HCT116 (cell line): ENCODE measurements around the gene KAZN. TPM values are rescaled to one million over a fixed set of nuclear protein-coding genes. Genes with fewer than 3 reads are reported as not detected.

Experiments
- ATAC-seq: fragments of 200-7000 bp; cut with Tn5 transposase; 2 replicates; pipeline ENCODE4 v1.9.1; 2020; ENCODE audit warnings: mild to moderate bottlenecking, moderate library complexity
- BruUV-seq: library from RNA; stranded (reverse); fragments of 400-500 nt; replicated peaks from 2 replicates; lab custom pipeline; 2021; lab: Mats Ljungman, UMichigan
- CTCF ChIA-PET: fragments of 300-600 bp; sonication (Branson Sonifier 250); formaldehyde crosslinking; loops from one replicate; lab custom pipeline; 2021; ENCODE audit warnings: antibody characterized with exemption; lab: Charles Lee
- POLR2A ChIA-PET: fragments of 300-600, 350-600 bp; sonication (Branson Sonifier 250); formaldehyde crosslinking; loops from one replicate; lab custom pipeline; 2021; ENCODE audit warnings: antibody characterized with exemption; lab: Charles Lee
- RAD21 ChIA-PET, 2 experiments: fragments of 300-600 bp; sonication (Branson Sonifier 250); formaldehyde crosslinking; loops; one replicate each; lab custom pipeline; 2023; ENCODE audit warnings: low total read pairs in 2 of 2; ENCODE audit not compliant: uncharacterized antibody in 2 of 2, unreplicated experiment in 2 of 2, low non-redundant PET in 1 of 2; lab: Charles Lee
- DNase-seq: peaks from one replicate; pipeline ENCODE4 v3.0.0-alpha.2; 2010; ENCODE audit warnings: low read depth, low spot score
- H2AFZ ChIP-seq: fragments of 200-600 bp; shearing (Covaris generic), sonication (generic); 2 replicates; pipeline ENCODE4 v1.6.1; 2017; ENCODE audit warnings: low read depth, mixed run types, mixed read lengths, antibody characterized with exemption, low read length; ENCODE audit not compliant: poor library complexity, severe bottlenecking
- H3K27ac ChIP-seq: 2 replicates; pipeline ENCODE4 v1.5.1; 2012; ENCODE audit warnings: low read depth, low read length
- H3K27me3 ChIP-seq: fragments of 200-600 bp; sonication (generic); 2 replicates; pipeline ENCODE4 v1.6.1; 2016; ENCODE audit warnings: mixed run types, low read length, mixed read lengths; ENCODE audit not compliant: insufficient read depth
- H3K36me3 ChIP-seq, 2 experiments: fragments of 200-500 bp in 1 of 2; fragments of 200-600 bp in 1 of 2; sonication (Bioruptor generic) in 1 of 2; sonication (generic) in 1 of 2; 2 replicates each; pipeline versions ENCODE4 v1.5.1 to v1.6.1; 2014 to 2016; ENCODE audit warnings: low read length in 2 of 2, inconsistent platforms in 1 of 2, mixed read lengths in 1 of 2, mixed run types in 1 of 2; ENCODE audit not compliant: insufficient read depth in 2 of 2, control insufficient read depth in 1 of 2
- H3K4me1 ChIP-seq, 2 experiments: fragments of 200-600 bp in 1 of 2; sonication (generic) in 1 of 2; 2 replicates each; pipeline versions ENCODE4 v1.5.1 to v1.6.1; 2012 to 2017; ENCODE audit warnings: low read length in 2 of 2, inconsistent platforms in 1 of 2, mild to moderate bottlenecking in 1 of 2, mixed read lengths in 1 of 2, mixed run types in 1 of 2, moderate library complexity in 1 of 2; ENCODE audit not compliant: insufficient read depth in 2 of 2, control insufficient read depth in 1 of 2
- H3K4me2 ChIP-seq: fragments of 200-600 bp; sonication (generic); 2 replicates; pipeline ENCODE4 v1.6.1; 2017; ENCODE audit warnings: mixed run types, low read length, mixed read lengths
- H3K4me3 ChIP-seq, 2 experiments: fragments of 200-600 bp in 1 of 2; sonication (generic) in 1 of 2; replicated peaks in 1 of 2; 2 replicates each; pipeline ENCODE4 v1.5.1; 2011 to 2016; ENCODE audit warnings: low read length in 2 of 2, control low read depth in 1 of 2, low read depth in 1 of 2, mild to moderate bottlenecking in 1 of 2, mixed read lengths in 1 of 2, mixed run types in 1 of 2
- H3K79me2 ChIP-seq: fragments of 200-600 bp; sonication (generic); 2 replicates; pipeline ENCODE4 v1.6.1; 2017; ENCODE audit warnings: mild to moderate bottlenecking, mixed run types, low read length, moderate library complexity, mixed read lengths; ENCODE audit not compliant: insufficient read depth
- H3K9ac ChIP-seq: fragments of 200-600 bp; sonication (generic); 2 replicates; pipeline ENCODE4 v1.6.1; 2016; ENCODE audit warnings: low read length, mixed read lengths
- H3K9me2 ChIP-seq: fragments of 200-600 bp; sonication (generic), shearing (Covaris generic); 2 replicates; pipeline ENCODE4 v1.6.1; 2017; ENCODE audit warnings: mixed run types, mild to moderate bottlenecking, moderate library complexity; ENCODE audit not compliant: insufficient read depth
- H3K9me3 ChIP-seq, 2 experiments: fragments of 200-500 bp in 1 of 2; fragments of 200-600 bp in 1 of 2; sonication (Bioruptor generic) in 1 of 2; sonication (generic) in 1 of 2; 2 replicates each; pipeline ENCODE4 v1.6.1; 2014 to 2017; ENCODE audit warnings: low read length in 2 of 2, mixed read lengths in 2 of 2, inconsistent platforms in 1 of 2, low read depth in 1 of 2, mild to moderate bottlenecking in 1 of 2, mixed run types in 1 of 2, moderate library complexity in 1 of 2; ENCODE audit not compliant: control insufficient read depth in 1 of 2, insufficient read depth in 1 of 2
- H4K20me1 ChIP-seq: fragments of 200-600 bp; sonication (generic), shearing (Covaris generic); 2 replicates; pipeline ENCODE4 v1.6.1; 2017; ENCODE audit warnings: mixed run types, mild to moderate bottlenecking, moderate library complexity; ENCODE audit not compliant: insufficient read depth
- CBX3 ChIP-seq: IDR thresholded peaks from 2 replicates; pipeline ENCODE4 v1.6.1; 2012; ENCODE audit warnings: low read depth
- CEBPB ChIP-seq: IDR thresholded peaks from 2 replicates; pipeline ENCODE4 v1.6.1; 2012; ENCODE audit warnings: low read depth
- ELF1 ChIP-seq: IDR thresholded peaks from 2 replicates; pipeline ENCODE4 v1.6.1; 2012; ENCODE audit warnings: low read depth, borderline replicate concordance
- EZH2 ChIP-seq: fragments of 200-600 bp; sonication (generic); IDR thresholded peaks from 2 replicates; pipeline ENCODE4 v1.6.1; 2017; ENCODE audit warnings: antibody characterized with exemption, mixed run types
- EZH2phosphoT487 ChIP-seq: fragments of 200-600 bp; IDR thresholded peaks from 2 replicates; pipeline ENCODE4 v1.6.1; 2018; ENCODE audit warnings: antibody characterized with exemption, borderline replicate concordance
- FOSL1 ChIP-seq: IDR thresholded peaks from 2 replicates; pipeline ENCODE4 v1.6.1; 2012; ENCODE audit warnings: low read depth
- JUND ChIP-seq: IDR thresholded peaks from 2 replicates; pipeline ENCODE4 v1.6.1; 2012
- POLR2A ChIP-seq: IDR thresholded peaks from 2 replicates; pipeline ENCODE4 v1.7.0; 2011; ENCODE audit warnings: borderline replicate concordance; ENCODE audit not compliant: insufficient read depth, insufficient read length; ENCODE audit errors: extremely low read depth
- POLR2AphosphoS5 ChIP-seq: IDR thresholded peaks from 2 replicates; pipeline ENCODE4 v1.6.1; 2011; ENCODE audit warnings: mild to moderate bottlenecking, low read depth, low read length, moderate library complexity
- RAD21 ChIP-seq: IDR thresholded peaks from 2 replicates; pipeline ENCODE4 v1.6.1; 2012; ENCODE audit warnings: low read depth, mild to moderate bottlenecking
- SIN3A ChIP-seq: IDR thresholded peaks from 2 replicates; pipeline ENCODE4 v1.6.1; 2012; ENCODE audit warnings: low read depth
- SRF ChIP-seq: IDR thresholded peaks from 2 replicates; pipeline ENCODE4 v1.6.1; 2012; ENCODE audit warnings: low read depth
- TCF7L2 ChIP-seq: IDR thresholded peaks from 2 replicates; pipeline ENCODE4 v1.7.0; 2011; ENCODE audit warnings: borderline replicate concordance, inconsistent platforms; ENCODE audit not compliant: insufficient read depth, insufficient read length; ENCODE audit errors: extremely low read depth
- ZNF274 ChIP-seq: fragments of 200-500 bp; sonication (Bioruptor generic); IDR thresholded peaks from 2 replicates; pipeline ENCODE4 v1.6.1; 2014; ENCODE audit warnings: mild to moderate bottlenecking, low read depth, low read length, inconsistent platforms
- intact Hi-C: fragments of 100-400 bp; cut with micrococcal nuclease; formaldehyde crosslinking; loops from 2 replicates; pipeline ENCODE4 v1.10.0; 2022
- total RNA-seq: library from RNA; stranded (reverse); gene quantifications from one replicate; pipeline ENCODE4 v1.2.1, GENCODE V29; 2021; ENCODE audit not compliant: unreplicated experiment
- TF ChIP-seq, protein P1 (sequence below): IDR thresholded peaks from 2 replicates; pipeline ENCODE4 v1.6.1; 2012
- TF ChIP-seq, protein P2 (sequence below): IDR thresholded peaks from 2 replicates; pipeline ENCODE4 v1.6.1; 2012; ENCODE audit warnings: low read depth
- TF ChIP-seq, protein P3 (sequence below): IDR thresholded peaks from 2 replicates; pipeline ENCODE4 v1.6.1; 2012
- TF ChIP-seq, protein P4 (sequence below), 3 experiments: fragments of 200-600 bp in 1 of 3; sonication (generic) in 1 of 3; IDR thresholded peaks in 2 of 3; conservative IDR thresholded peaks in 1 of 3; 2 replicates each; pipeline ENCODE4 v1.5.1; 2012 to 2017; ENCODE audit warnings: low read depth in 2 of 3, low read length in 2 of 3, antibody characterized with exemption in 1 of 3, borderline replicate concordance in 1 of 3, control low read depth in 1 of 3, mild to moderate bottlenecking in 1 of 3, mixed read lengths in 1 of 3, mixed run types in 1 of 3, moderate library complexity in 1 of 3; ENCODE audit not compliant: insufficient read depth in 1 of 3

The KAZN gene
- total RNA-seq, 1 experiment from 2014 or later, result 13.4 TPM

DNA sequence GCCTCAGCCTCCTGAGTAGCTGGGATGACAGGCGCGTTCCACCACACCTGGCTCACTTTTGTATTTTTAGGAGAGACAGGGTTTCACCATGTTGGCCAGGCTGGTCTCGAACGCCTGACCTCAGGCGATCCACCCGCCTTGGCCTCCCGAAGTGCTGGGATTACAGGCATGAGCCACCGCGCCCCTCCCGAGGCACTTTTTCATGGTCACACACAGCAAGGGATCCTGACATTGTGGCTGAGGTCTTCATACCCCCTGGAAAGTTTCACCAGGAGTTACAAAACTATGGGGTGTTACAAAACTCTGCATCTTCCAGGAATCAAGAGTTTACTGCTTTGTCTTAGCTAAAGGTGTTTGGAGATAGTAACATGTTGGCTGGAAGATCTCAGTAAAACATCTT, 320.8 kb downstream of the KAZN start (continued):
- no peak for TF ChIP-seq ZNF274
- TF ChIP-seq EZH2, result no peak
- no peak for TF ChIP-seq EZH2phosphoT487
- TF ChIP-seq, all 23 proteins: peak for 0

DNA sequence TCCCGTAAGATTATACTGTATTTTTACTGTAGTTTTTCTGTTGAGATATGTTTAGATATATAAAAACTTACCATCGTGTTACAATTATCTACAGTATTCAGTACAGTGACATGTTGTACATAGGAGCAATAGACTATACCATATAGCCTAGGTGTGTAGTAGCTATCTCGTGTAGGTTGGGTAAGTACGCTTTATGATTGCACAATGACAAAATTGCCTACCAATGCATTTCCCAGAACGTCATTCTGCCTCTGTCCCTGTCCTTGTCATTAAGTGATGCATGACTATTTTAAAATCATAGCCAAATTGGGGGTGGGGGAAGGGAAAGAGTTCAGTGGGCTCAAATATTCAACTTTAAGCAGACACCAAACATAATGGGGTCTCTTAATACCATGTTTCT, 321.3 kb downstream of the KAZN start:
- Histone ChIP-seq H3K4me2 (no peak overlapping the region), H3K27ac (no peak overlapping the region), H2AFZ (no peak overlapping the region), H3K4me1 (peaks cover 0 to 12% of the 10 kb centered on the region in 2 experiments; a peak in 2 of 4 replicates), H3K9ac (no peak overlapping the region), H3K79me2 (0 out of 2 replicates have a peak, but pooled peaks cover 1% of the 10 kb centered on the region), H3K4me3 (no peak overlapping the region)
- DNase-seq, result no peak
- ChIA-PET CTCF (no interaction called here), RAD21 (no interaction called here), POLR2A (no interaction called here)
- intact Hi-C loops, result no loop called here
- TF ChIP-seq CEBPB, result no peak
- TF ChIP-seq, protein P1, sequence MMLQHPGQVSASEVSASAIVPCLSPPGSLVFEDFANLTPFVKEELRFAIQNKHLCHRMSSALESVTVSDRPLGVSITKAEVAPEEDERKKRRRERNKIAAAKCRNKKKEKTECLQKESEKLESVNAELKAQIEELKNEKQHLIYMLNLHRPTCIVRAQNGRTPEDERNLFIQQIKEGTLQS, result no peak
- TF ChIP-seq POLR2AphosphoS5, result no peak
- TF ChIP-seq, protein P2, sequence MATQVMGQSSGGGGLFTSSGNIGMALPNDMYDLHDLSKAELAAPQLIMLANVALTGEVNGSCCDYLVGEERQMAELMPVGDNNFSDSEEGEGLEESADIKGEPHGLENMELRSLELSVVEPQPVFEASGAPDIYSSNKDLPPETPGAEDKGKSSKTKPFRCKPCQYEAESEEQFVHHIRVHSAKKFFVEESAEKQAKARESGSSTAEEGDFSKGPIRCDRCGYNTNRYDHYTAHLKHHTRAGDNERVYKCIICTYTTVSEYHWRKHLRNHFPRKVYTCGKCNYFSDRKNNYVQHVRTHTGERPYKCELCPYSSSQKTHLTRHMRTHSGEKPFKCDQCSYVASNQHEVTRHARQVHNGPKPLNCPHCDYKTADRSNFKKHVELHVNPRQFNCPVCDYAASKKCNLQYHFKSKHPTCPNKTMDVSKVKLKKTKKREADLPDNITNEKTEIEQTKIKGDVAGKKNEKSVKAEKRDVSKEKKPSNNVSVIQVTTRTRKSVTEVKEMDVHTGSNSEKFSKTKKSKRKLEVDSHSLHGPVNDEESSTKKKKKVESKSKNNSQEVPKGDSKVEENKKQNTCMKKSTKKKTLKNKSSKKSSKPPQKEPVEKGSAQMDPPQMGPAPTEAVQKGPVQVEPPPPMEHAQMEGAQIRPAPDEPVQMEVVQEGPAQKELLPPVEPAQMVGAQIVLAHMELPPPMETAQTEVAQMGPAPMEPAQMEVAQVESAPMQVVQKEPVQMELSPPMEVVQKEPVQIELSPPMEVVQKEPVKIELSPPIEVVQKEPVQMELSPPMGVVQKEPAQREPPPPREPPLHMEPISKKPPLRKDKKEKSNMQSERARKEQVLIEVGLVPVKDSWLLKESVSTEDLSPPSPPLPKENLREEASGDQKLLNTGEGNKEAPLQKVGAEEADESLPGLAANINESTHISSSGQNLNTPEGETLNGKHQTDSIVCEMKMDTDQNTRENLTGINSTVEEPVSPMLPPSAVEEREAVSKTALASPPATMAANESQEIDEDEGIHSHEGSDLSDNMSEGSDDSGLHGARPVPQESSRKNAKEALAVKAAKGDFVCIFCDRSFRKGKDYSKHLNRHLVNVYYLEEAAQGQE, result no peak
- TF ChIP-seq TCF7L2, result no peak
- no peak for TF ChIP-seq POLR2A
- no peak for TF ChIP-seq FOSL1
- no peak for TF ChIP-seq SRF
- no peak for TF ChIP-seq JUND
- TF ChIP-seq SIN3A, result no peak
- TF ChIP-seq, protein P3, sequence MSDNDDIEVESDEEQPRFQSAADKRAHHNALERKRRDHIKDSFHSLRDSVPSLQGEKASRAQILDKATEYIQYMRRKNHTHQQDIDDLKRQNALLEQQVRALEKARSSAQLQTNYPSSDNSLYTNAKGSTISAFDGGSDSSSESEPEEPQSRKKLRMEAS, result no peak
- TF ChIP-seq ELF1, result no peak
- TF ChIP-seq, protein P4, sequence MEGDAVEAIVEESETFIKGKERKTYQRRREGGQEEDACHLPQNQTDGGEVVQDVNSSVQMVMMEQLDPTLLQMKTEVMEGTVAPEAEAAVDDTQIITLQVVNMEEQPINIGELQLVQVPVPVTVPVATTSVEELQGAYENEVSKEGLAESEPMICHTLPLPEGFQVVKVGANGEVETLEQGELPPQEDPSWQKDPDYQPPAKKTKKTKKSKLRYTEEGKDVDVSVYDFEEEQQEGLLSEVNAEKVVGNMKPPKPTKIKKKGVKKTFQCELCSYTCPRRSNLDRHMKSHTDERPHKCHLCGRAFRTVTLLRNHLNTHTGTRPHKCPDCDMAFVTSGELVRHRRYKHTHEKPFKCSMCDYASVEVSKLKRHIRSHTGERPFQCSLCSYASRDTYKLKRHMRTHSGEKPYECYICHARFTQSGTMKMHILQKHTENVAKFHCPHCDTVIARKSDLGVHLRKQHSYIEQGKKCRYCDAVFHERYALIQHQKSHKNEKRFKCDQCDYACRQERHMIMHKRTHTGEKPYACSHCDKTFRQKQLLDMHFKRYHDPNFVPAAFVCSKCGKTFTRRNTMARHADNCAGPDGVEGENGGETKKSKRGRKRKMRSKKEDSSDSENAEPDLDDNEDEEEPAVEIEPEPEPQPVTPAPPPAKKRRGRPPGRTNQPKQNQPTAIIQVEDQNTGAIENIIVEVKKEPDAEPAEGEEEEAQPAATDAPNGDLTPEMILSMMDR (IDR thresholded peaks at IDR 0.05 in 2 of 3, conservative IDR thresholded peaks at IDR 0.05 in 1 of 3; ENCODE audit: borderline replicate concordance in 1 of 3, insufficient read depth in 1 of 3, low read depth in 2 of 3, low read length in 2 of 3), result no peak
- no peak for TF ChIP-seq CBX3
- TF ChIP-seq ZNF274, result no peak
- no peak for TF ChIP-seq EZH2
- TF ChIP-seq EZH2phosphoT487, result no peak
- TF ChIP-seq RAD21, result no peak
- TF ChIP-seq, all 23 proteins: peak for 0
- no peaks in the 10 kb centered on the region for H3K9me2 ChIP-seq
- H3K27me3 ChIP-seq, result no peaks in the 10 kb centered on the region
- H4K20me1 ChIP-seq, result no peaks in the 10 kb centered on the region
- H3K36me3 ChIP-seq, result no peaks in the 10 kb centered on the region
- no peaks in the 10 kb centered on the region for H3K9me3 ChIP-seq
- no TSS peak for BruUV-seq
- ATAC-seq, result no peak
